Panc1 (cell line): ENCODE results near the gene N4BP3. TPM values are rescaled to one million over a fixed set of nuclear protein-coding genes. Genes with fewer than 3 reads are reported as not detected.

Experiments
- ATAC-seq: fragments of 200-7000 bp; cut with Tn5 transposase; 2 replicates; pipeline ENCODE4 v1.9.1; 2020; ENCODE audit warnings: mild to moderate bottlenecking, moderate library complexity
- Bru-seq: library from RNA; stranded (reverse); fragments of 400-500 nt; gene quantifications from one replicate; lab custom pipeline; 2021; lab: Mats Ljungman, UMichigan
- BruChase-seq, 2 experiments: library from RNA; stranded (reverse); fragments of 400-500 nt; gene quantifications; one replicate each; lab custom pipeline; 2021; lab: Mats Ljungman, UMichigan
- BruUV-seq: library from RNA; stranded (reverse); fragments of 400-500 nt; replicated peaks from 2 replicates; lab custom pipeline; 2021; lab: Mats Ljungman, UMichigan
- CTCF ChIA-PET: fragments of 300-600 bp; sonication (Branson Sonifier 250); formaldehyde crosslinking; loops from one replicate; lab custom pipeline; 2022; ENCODE audit warnings: antibody characterized with exemption; lab: Charles Lee
- POLR2A ChIA-PET: fragments of 300-600 bp; sonication (Branson Sonifier 250); formaldehyde crosslinking; loops from one replicate; lab custom pipeline; 2022; ENCODE audit warnings: antibody characterized with exemption; lab: Charles Lee
- DNase-seq: peaks from one replicate; pipeline ENCODE4 v3.0.0-alpha.2; 2010; ENCODE audit warnings: low read depth, low spot score
- H3K27ac ChIP-seq: 2 replicates; pipeline ENCODE4 v1.5.1; 2011; ENCODE audit warnings: mild to moderate bottlenecking, low read length, inconsistent platforms
- H3K27me3 ChIP-seq: fragments of 200-500 bp; sonication (Bioruptor generic); 2 replicates; pipeline ENCODE4 v1.6.0; 2014; ENCODE audit warnings: low read length, inconsistent platforms; ENCODE audit not compliant: control insufficient read depth, insufficient read depth
- H3K36me3 ChIP-seq: fragments of 200-500 bp; sonication (Bioruptor generic); 2 replicates; pipeline ENCODE4 v1.5.1; 2014; ENCODE audit warnings: inconsistent platforms, mild to moderate bottlenecking, low read length, moderate library complexity; ENCODE audit not compliant: control insufficient read depth, insufficient read depth
- H3K4me1 ChIP-seq: 2 replicates; pipeline ENCODE4 v1.5.1; 2011; ENCODE audit warnings: inconsistent platforms, mild to moderate bottlenecking, low read length, moderate library complexity; ENCODE audit not compliant: control insufficient read depth, insufficient read depth
- H3K4me3 ChIP-seq, 2 experiments: 2 replicates each; pipeline ENCODE4 v1.5.1; 2011 to 2012; ENCODE audit warnings: low read depth in 2 of 2, low read length in 2 of 2, mild to moderate bottlenecking in 2 of 2, inconsistent platforms in 1 of 2, moderate library complexity in 1 of 2
- H3K9me3 ChIP-seq: fragments of 200-500 bp; sonication (Bioruptor generic); 2 replicates; pipeline ENCODE4 v1.5.1; 2014; ENCODE audit warnings: low read depth, mild to moderate bottlenecking, inconsistent platforms, low read length, moderate library complexity; ENCODE audit not compliant: control insufficient read depth, insufficient read depth
- CTCF ChIP-seq: fragments of 450-650 bp; IDR thresholded peaks from 2 replicates; pipeline ENCODE4 v1.5.1; 2017; ENCODE audit warnings: mild to moderate bottlenecking
- POLR2AphosphoS5 ChIP-seq: IDR thresholded peaks from 2 replicates; pipeline ENCODE4 v1.6.1; 2012; ENCODE audit warnings: mild to moderate bottlenecking, low read depth, low read length, moderate library complexity
- REST ChIP-seq, 2 experiments: IDR thresholded peaks; 2 replicates each; pipeline ENCODE4 v1.6.1; 2011 to 2012; ENCODE audit warnings: low read depth in 2 of 2, control low read depth in 1 of 2, low read length in 1 of 2, mild to moderate bottlenecking in 1 of 2, moderate library complexity in 1 of 2; ENCODE audit not compliant: insufficient read depth in 1 of 2
- SIN3A ChIP-seq: IDR thresholded peaks from 2 replicates; pipeline ENCODE4 v1.6.1; 2012; ENCODE audit warnings: low read depth, mild to moderate bottlenecking, low read length, moderate library complexity, borderline replicate concordance; ENCODE audit not compliant: insufficient read depth
- TCF7L2 ChIP-seq: IDR thresholded peaks from 2 replicates; pipeline ENCODE4 v1.6.1; 2011; ENCODE audit warnings: mild to moderate bottlenecking, low read depth, low read length, inconsistent platforms
- in situ Hi-C: cut with HindIII; loops from 2 replicates; pipeline ENCODE4 v1.10.0; 2016; ENCODE audit warnings: low sequenced_read_pairs, low pct_unique_long_range_greater_than_20kb
- intact Hi-C: fragments of 100-400 bp; cut with micrococcal nuclease; formaldehyde crosslinking; loops from one replicate; pipeline ENCODE4 v1.10.0; 2022; ENCODE audit not compliant: unreplicated experiment
- long read RNA-seq: library from polyadenylated mRNA; unstranded; transcript quantifications from one replicate; pipeline ENCODE4 v2.0.0, GENCODE V29; 2021; ENCODE audit not compliant: unreplicated experiment
- polyA plus RNA-seq: library from polyadenylated mRNA; unstranded; fragments of >200 nt; gene quantifications from one replicate; pipeline ENCODE4 v1.2.1, GENCODE V29; 2012; ENCODE audit warnings: missing spikeins; ENCODE audit not compliant: insufficient read length
- total RNA-seq: library from RNA; stranded (reverse); gene quantifications from one replicate; pipeline ENCODE4 v1.2.1, GENCODE V29; 2021; ENCODE audit not compliant: unreplicated experiment

N4BP3 gene
- 2.3 TPM for total RNA-seq
- polyA plus RNA-seq, result 1.7 TPM
- Bru-seq, nascent RNA, result percentile 37 among the genes with signal in this experiment
- percentile 49 among the genes with signal in this experiment for BruChase-seq, experiment 1, labeled RNA remaining after a 2-hour chase
- BruChase-seq, experiment 2, labeled RNA remaining after a 6-hour chase, result percentile 46 among the genes with signal in this experiment
- long read RNA-seq, full-length matches to known transcripts, result 10 of 22 reads
- long read RNA-seq, partial matches to known transcripts, result 3 of 22 reads
- long read RNA-seq, other reads (novel, unspliced or antisense), result 9 of 22 reads

GRCh38 chr5:178113141-178113787, at the start of gene N4BP3:
Gene N4BP3, plus strand, starts transcription at chr5:178113532. Its CDS starts 6,052 bp downstream, at chr5:178119584.
- peak within 1 kb of the TSS; percentile 63 for H3K27ac ChIP-seq
- POLR2A ChIA-PET, result no interaction called here
- H3K4me3 ChIP-seq, result peak within 1 kb of the TSS; percentile 49 to 62
- in situ Hi-C loops (no loop called here), intact Hi-C loops (no loop called here)
- H3K27me3 ChIP-seq, result no peaks in the 10 kb centered on the region; the same call in 1 of the 2 replicates
- H3K4me1 ChIP-seq, result peaks cover 14% of the 10 kb centered on the region
- ATAC-seq, result peak; percentile 89
- TF ChIP-seq POLR2AphosphoS5, result no peak
- TF ChIP-seq SIN3A, result peak; percentile 41; the same call in 1 of the 2 replicates
- TF ChIP-seq TCF7L2, result no peak
- no peak for TF ChIP-seq REST (IDR thresholded peaks at IDR 0.05; ENCODE audit: insufficient read depth in 1 of 2, low read depth in 2 of 2, low read length in 1 of 2)
- TF ChIP-seq CTCF, result no peak; the same call in 1 of the 2 replicates
- DNase-seq, result no peak
- no peaks in the 10 kb centered on the region for H3K9me3 ChIP-seq
- BruUV-seq, result no TSS peak
- no peaks in the 10 kb centered on the region for H3K36me3 ChIP-seq
- CTCF ChIA-PET, result no interaction called here

GRCh38 chr5:178067755-178068154, 45.6 kb upstream of the N4BP3 start:
- in situ Hi-C loops, result no loop called here
- CTCF ChIA-PET, result no interaction called here
- no peak for ATAC-seq
- no TSS peak for BruUV-seq
- no peaks in the 10 kb centered on the region for H3K27me3 ChIP-seq
- intact Hi-C loops, result no loop called here
- H3K27ac ChIP-seq, result no peak overlapping the region
- H3K36me3 ChIP-seq, result no peaks in the 10 kb centered on the region
- no peaks in the 10 kb centered on the region; the same call in 1 of the 2 replicates for H3K4me1 ChIP-seq
- no peak for TF ChIP-seq POLR2AphosphoS5
- no peak for TF ChIP-seq SIN3A
- TF ChIP-seq REST (IDR thresholded peaks at IDR 0.05; ENCODE audit: insufficient read depth in 1 of 2, low read depth in 2 of 2, low read length in 1 of 2), result no peak
- no peak for TF ChIP-seq CTCF
- no peak for TF ChIP-seq TCF7L2
- H3K4me3 ChIP-seq, result no peak overlapping the region
- POLR2A ChIA-PET, result no interaction called here
- H3K9me3 ChIP-seq, result no peaks in the 10 kb centered on the region
- DNase-seq, result no peak
